Measurements from ENCODE around the gene VSX2. TPM values are rescaled to one million over a fixed set of nuclear protein-coding genes. Genes with fewer than 3 reads are reported as not detected.

Gene VSX2
- total RNA-seq: not detected

- Mint-ChIP-seq H3K4me1 (ENCODE audit: low read depth) (peaks cover 15% of the 10 kb centered on the region), H3K36me3 (ENCODE audit: low read depth) (no peaks in the 10 kb centered on the region), H3K27ac (no peak within 1 kb of the TSS), H3K27me3 (ENCODE audit: low read depth) (peaks cover 60% of the 10 kb centered on the region), H3K4me3 (peak within 1 kb of the TSS; percentile 30), H3K9me3 (no peaks in the 10 kb centered on the region)
- intact Hi-C loops (cut with micrococcal nuclease): no loop called here
- CTCF ChIA-PET: interaction anchor here (1.2 to 1.5 kb wide), 3 partner anchors 18 to 65 kb away, joined by 3 to 4 read pairs (median 4); no protein-coding TSS in a partner anchor
- no peak for DNase-seq
Measured at GRCh38 chr14:74238974-74239847, at the start of gene VSX2. TSS of gene VSX2 (plus strand) at chr14:74239449. CDS start at chr14:74239562, 113 bp downstream.

DNA sequence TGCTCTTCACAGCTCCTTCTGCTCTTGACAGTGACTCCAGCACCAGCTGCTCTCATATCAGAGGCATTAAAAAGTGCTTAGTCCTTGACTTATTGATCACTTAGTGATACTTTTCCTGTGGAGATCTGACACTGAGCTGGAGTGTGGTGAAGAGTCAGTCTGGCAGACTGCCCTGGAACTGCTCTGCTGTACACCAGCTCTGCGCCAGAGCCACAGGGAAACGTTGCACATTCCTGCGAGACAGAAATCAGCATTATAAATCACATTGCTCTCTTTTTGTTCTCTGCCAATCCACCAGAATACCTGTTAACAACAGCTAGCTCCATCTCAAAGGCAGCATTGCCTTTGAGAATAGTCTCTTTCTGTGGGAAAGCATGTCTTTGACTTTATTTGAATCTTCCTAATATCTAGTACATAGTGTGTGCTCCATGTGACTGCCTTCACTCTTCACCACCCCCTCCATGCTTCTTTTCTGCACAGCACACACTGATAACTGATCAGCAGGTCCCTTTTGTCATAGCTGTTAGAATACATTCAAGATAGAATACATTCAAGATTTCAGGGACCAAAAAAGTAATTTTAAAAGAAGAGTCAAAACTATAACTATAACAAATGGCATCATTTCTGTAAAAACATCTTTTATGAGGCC is 48.2 kb upstream of the VSX2 start:
- no peaks in the 10 kb centered on the region for H3K27me3 Mint-ChIP-seq (ENCODE audit: low read depth)
- H3K4me1 Mint-ChIP-seq (ENCODE audit: low read depth): no peaks in the 10 kb centered on the region
- no peak for DNase-seq
- H3K27ac Mint-ChIP-seq: no peak overlapping the region
- peaks cover 7% of the 10 kb centered on the region for H3K36me3 Mint-ChIP-seq (ENCODE audit: low read depth)
- intact Hi-C loops (cut with micrococcal nuclease): no loop called here
- CTCF ChIA-PET: interaction anchor here (0.6 kb wide), 1 partner anchor 285 kb away, joined by 3 read pairs; no protein-coding TSS in a partner anchor
- no peaks in the 10 kb centered on the region for H3K9me3 Mint-ChIP-seq
- H3K4me3 Mint-ChIP-seq: no peak overlapping the region

DNA sequence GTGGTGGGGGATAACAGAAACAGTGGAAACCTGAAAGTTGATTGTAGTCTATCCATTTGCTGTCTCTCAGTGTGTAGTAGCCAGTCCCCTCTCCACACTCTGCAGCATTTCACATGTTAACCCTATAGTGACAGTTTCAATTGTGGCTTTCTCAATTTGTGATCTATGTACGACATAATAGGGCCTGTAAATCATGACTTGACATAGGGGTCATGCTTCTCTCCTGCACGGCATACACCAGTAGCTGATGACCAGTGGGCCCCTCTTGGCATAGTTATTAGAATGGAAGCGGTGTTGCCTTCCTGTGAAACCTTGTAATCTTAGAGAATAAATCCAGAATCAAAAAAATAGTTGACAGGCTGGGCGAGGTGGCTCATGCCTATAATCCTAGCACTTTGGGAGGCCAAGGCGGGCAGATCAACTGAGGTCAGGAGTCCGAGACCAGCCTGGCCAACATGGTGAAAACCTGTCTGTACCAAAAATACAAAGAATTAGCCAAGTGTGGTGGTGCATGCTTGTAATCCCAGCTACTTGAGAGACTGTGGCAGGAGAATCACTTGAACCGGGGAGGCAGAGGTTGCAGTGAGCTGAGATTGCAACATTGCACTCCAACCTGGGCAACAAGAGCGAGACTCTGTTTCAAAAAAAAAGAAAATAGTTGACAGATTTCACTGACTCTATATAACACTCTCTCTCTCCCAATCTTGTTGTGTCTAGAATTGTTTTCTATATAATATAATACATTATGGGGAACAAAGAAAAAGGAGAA is 44.6 kb upstream of the VSX2 start:
- no peak for DNase-seq
- intact Hi-C loops (cut with micrococcal nuclease): no loop called here
- Mint-ChIP-seq H3K27me3 (ENCODE audit: low read depth) (no peaks in the 10 kb centered on the region), H3K36me3 (ENCODE audit: low read depth) (peaks cover 13% of the 10 kb centered on the region), H3K4me1 (ENCODE audit: low read depth) (no peaks in the 10 kb centered on the region), H3K27ac (no peak overlapping the region), H3K4me3 (no peak overlapping the region), H3K9me3 (no peaks in the 10 kb centered on the region)
- CTCF ChIA-PET: no interaction called here

DNA sequence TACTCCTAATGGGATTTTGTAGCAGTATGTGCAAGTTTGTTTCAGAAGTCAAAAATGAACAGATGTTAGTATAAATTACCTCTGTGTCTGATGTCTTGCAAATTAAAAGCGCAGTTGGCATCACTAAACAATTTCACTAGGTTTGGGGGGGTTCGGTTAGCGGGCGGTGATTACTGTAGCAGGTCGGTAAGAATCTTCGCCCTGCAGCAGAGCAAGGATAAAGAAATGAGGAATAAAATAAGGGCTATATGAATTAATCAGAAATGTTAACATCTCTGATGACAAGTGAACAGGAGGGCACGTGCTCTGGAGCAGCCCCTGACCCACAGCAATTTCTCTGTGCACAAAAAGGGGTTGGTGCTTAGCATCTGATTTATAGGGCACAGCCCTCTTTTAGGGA is 43.6 kb upstream of the VSX2 start:
- H3K27me3 Mint-ChIP-seq (ENCODE audit: low read depth): no peaks in the 10 kb centered on the region
- no peak overlapping the region for H3K27ac Mint-ChIP-seq
- H3K36me3 Mint-ChIP-seq (ENCODE audit: low read depth): peaks cover 14% of the 10 kb centered on the region
- CTCF ChIA-PET: no interaction called here
- DNase-seq: no peak
- intact Hi-C loops (cut with micrococcal nuclease): no loop called here
- no peaks in the 10 kb centered on the region for H3K4me1 Mint-ChIP-seq (ENCODE audit: low read depth)
- no peaks in the 10 kb centered on the region for H3K9me3 Mint-ChIP-seq
- no peak overlapping the region for H3K4me3 Mint-ChIP-seq

DNA sequence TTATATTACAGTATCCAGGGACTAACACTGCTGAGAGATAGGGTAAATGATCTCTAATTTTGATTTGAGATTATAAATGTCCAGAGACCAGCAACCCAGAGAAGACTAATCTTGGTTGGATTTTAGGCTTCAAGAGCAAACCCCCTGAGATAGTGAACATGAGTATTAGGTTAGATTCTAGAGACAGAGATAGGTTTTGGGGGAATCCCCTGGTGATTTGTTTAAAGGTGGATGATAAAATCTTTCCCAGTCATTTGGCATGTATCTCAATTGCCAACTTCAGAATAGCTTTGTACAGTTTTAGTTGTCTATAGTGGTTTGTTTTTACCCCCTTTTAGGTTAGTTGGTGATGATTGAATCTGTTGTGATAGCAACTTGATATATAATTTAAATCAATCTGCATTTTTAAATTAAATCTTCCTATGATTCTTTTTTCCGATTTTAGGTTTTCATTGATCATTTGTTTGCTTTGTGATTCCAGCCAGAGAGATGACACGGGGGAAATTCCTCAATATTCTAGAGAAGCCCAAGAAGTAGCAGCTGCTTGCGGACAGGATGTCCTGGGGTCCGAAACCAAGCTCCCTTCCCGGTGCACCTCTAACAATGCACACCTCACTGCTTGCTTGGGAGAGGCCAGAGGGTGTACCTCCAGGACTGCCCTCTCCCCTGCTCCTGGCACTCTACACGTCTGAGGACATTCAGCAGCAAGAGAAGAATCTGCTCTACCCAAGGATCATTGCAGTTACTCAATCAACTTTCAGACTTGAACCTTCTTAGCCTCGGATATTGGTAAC is 40.6 kb upstream of the VSX2 start:
- H3K4me1 Mint-ChIP-seq (ENCODE audit: low read depth): no peaks in the 10 kb centered on the region
- H3K27me3 Mint-ChIP-seq (ENCODE audit: low read depth): no peaks in the 10 kb centered on the region
- no peak overlapping the region for H3K4me3 Mint-ChIP-seq
- no peak overlapping the region for H3K27ac Mint-ChIP-seq
- H3K36me3 Mint-ChIP-seq (ENCODE audit: low read depth): peaks cover 7% of the 10 kb centered on the region
- no peak for DNase-seq
- no peaks in the 10 kb centered on the region for H3K9me3 Mint-ChIP-seq
- CTCF ChIA-PET: interaction anchor here (1.0 to 1.2 kb wide), 2 partner anchors 20 to 86 kb away, joined by 3 to 4 read pairs; no protein-coding TSS in a partner anchor
- intact Hi-C loops (cut with micrococcal nuclease): no loop called here

- H3K4me1 Mint-ChIP-seq (ENCODE audit: low read depth): no peaks in the 10 kb centered on the region
- CTCF ChIA-PET: interaction anchor here (0.6 to 0.8 kb wide), 2 partner anchors 55 to 91 kb away, joined by 4 read pairs; no protein-coding TSS in a partner anchor
- DNase-seq: no peak
- no peak overlapping the region for H3K4me3 Mint-ChIP-seq
- no peaks in the 10 kb centered on the region for H3K27me3 Mint-ChIP-seq (ENCODE audit: low read depth)
- no peak overlapping the region for H3K27ac Mint-ChIP-seq
- peaks cover 7% of the 10 kb centered on the region for H3K36me3 Mint-ChIP-seq (ENCODE audit: low read depth)
- intact Hi-C loops (cut with micrococcal nuclease): no loop called here
- H3K9me3 Mint-ChIP-seq: no peaks in the 10 kb centered on the region
Measured at GRCh38 chr14:74202113-74202512, 37.1 kb upstream of the VSX2 start.

- CTCF ChIA-PET: no interaction called here
- H3K36me3 Mint-ChIP-seq (ENCODE audit: low read depth): peaks cover 7% of the 10 kb centered on the region
- DNase-seq: no peak
- H3K4me3 Mint-ChIP-seq: no peak overlapping the region
- H3K27ac Mint-ChIP-seq: no peak overlapping the region
- intact Hi-C loops (cut with micrococcal nuclease): no loop called here
- H3K4me1 Mint-ChIP-seq (ENCODE audit: low read depth): no peaks in the 10 kb centered on the region
- H3K27me3 Mint-ChIP-seq (ENCODE audit: low read depth): peaks cover 2% of the 10 kb centered on the region
- H3K9me3 Mint-ChIP-seq: no peaks in the 10 kb centered on the region
Measured at GRCh38 chr14:74203639-74204038, 35.6 kb upstream of the VSX2 start.

DNA sequence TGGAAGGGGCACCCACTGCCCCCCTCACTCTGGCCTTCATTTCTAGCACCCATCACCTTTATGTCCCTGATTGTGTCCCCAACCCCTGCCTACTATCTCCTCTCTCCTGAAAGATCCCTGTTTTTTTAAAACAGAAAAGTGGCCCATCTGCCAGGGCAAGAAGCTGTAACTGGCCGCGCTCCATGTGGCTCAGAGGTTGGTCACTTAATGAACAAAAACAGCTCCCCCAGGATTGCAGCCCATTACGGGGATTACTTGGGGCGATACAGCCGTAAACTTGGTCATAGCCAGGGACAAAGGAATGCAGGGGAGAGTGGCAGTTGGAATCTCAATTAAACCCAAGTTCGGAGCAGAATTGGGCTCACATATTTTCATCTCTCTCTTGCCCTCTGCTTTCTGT is 34.8 kb upstream of the VSX2 start:
- intact Hi-C loops (cut with micrococcal nuclease): no loop called here
- peaks cover 2% of the 10 kb centered on the region for H3K36me3 Mint-ChIP-seq (ENCODE audit: low read depth)
- CTCF ChIA-PET: no interaction called here
- H3K27me3 Mint-ChIP-seq (ENCODE audit: low read depth): peaks cover 2% of the 10 kb centered on the region
- H3K4me1 Mint-ChIP-seq (ENCODE audit: low read depth): no peaks in the 10 kb centered on the region
- no peak overlapping the region for H3K4me3 Mint-ChIP-seq
- H3K9me3 Mint-ChIP-seq: no peaks in the 10 kb centered on the region
- no peak for DNase-seq
- H3K27ac Mint-ChIP-seq: no peak overlapping the region

GRCh38 chr14:74205882-74206281 is 33.4 kb upstream of the VSX2 start:
- Mint-ChIP-seq H3K4me1 (ENCODE audit: low read depth) (no peaks in the 10 kb centered on the region), H3K9me3 (no peaks in the 10 kb centered on the region), H3K36me3 (ENCODE audit: low read depth) (no peaks in the 10 kb centered on the region), H3K27ac (no peak overlapping the region), H3K4me3 (no peak overlapping the region), H3K27me3 (ENCODE audit: low read depth) (peaks cover 2% of the 10 kb centered on the region)
- CTCF ChIA-PET: no interaction called here
- no peak for DNase-seq
- intact Hi-C loops (cut with micrococcal nuclease): no loop called here

DNA sequence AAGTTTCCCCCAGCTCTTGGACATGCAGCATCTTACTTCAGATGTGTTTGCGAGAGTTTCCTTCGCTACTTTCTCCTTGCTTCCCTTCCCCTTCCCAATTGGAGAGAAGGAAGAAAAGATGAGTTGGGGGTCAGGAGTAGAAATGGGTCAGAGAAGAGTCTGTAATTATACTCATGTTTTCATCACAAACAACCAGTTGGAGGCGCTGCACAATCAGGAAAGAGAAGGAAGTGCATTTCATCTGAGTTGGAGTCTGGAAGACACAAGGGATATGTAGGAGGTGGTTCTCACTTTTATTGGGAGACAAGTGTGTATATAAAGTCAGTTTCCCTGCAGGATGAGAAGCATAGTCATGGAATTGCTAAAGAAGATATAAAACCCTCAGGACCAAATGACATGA is 31.3 kb upstream of the VSX2 start:
- CTCF ChIA-PET: interaction anchor here (0.8 kb wide), 1 partner anchor 18 kb away, joined by 3 read pairs; no protein-coding TSS in a partner anchor
- no peak overlapping the region for H3K4me3 Mint-ChIP-seq
- no peak for DNase-seq
- H3K27me3 Mint-ChIP-seq (ENCODE audit: low read depth): peaks cover 2% of the 10 kb centered on the region
- H3K27ac Mint-ChIP-seq: no peak overlapping the region
- no peaks in the 10 kb centered on the region for H3K4me1 Mint-ChIP-seq (ENCODE audit: low read depth)
- no peaks in the 10 kb centered on the region for H3K36me3 Mint-ChIP-seq (ENCODE audit: low read depth)
- intact Hi-C loops (cut with micrococcal nuclease): no loop called here
- H3K9me3 Mint-ChIP-seq: no peaks in the 10 kb centered on the region

DNA sequence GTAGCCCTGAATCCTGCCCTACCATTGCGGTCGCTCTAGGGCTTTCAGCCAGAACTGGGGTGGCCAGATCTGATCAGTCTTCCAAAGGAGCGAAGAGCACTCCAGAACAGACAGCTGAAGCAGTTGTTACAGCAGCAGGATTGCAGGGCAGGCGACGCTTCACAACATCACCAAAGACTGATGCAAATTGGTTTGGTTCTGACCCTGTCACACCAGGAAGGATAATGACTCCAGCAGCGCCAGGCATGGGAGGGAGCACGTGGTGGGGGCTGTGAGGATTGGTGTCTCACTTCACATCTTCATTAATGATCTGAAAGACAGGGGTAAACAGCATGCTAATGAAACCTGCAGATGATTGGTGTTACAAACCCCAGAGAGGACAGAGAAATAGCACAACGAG is 30.6 kb upstream of the VSX2 start:
- no peaks in the 10 kb centered on the region for H3K36me3 Mint-ChIP-seq (ENCODE audit: low read depth)
- DNase-seq: no peak
- intact Hi-C loops (cut with micrococcal nuclease): no loop called here
- CTCF ChIA-PET: interaction anchor here (1.2 kb wide), 1 partner anchor 43 kb away, joined by 4 read pairs; no protein-coding TSS in a partner anchor
- peaks cover 2% of the 10 kb centered on the region for H3K27me3 Mint-ChIP-seq (ENCODE audit: low read depth)
- no peaks in the 10 kb centered on the region for H3K9me3 Mint-ChIP-seq
- no peak overlapping the region for H3K27ac Mint-ChIP-seq
- H3K4me3 Mint-ChIP-seq: no peak overlapping the region
- H3K4me1 Mint-ChIP-seq (ENCODE audit: low read depth): no peaks in the 10 kb centered on the region
